Measurements from ENCODE around the gene CRY1.
"Not testable (repeated sequence)": the region's sequence is repeated elsewhere in the genome, so short reads cannot be mapped to it uniquely, and the experiment has no call there.

The CRY1 gene

GRCh38 chr12:107108366-107108765 lies 15.0 kb upstream of the CRY1 start:
- not testable (repeated sequence) for DNase-seq (ENCODE audit: low read depth)

DNA sequence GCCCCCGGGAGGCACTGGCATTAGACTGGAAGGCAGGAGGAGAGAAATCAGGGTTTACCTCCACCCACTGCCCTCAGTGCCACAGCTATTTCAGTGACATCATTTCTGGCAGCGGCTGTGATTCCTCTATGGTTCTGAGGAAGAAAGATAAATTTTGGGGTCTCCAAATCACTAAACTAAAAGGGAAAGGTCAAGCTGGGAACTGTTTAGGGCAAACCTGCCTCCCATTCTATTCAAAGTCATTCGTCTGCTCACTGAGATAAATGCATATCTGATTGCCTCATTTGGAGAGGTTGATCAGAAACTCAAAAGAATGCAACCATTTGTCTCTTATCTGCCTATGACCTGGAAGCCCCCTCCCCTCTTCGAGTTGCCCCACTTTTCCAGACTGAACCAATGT lies 14.0 kb upstream of the CRY1 start:
- no peak for DNase-seq (ENCODE audit: low read depth)

- no peak for DNase-seq (ENCODE audit: low read depth)
Measured at GRCh38 chr12:107106241-107107025, 13.1 kb upstream of the CRY1 start.

GRCh38 chr12:107105410-107105703 lies 12.0 kb upstream of the CRY1 start:
- DNase-seq (ENCODE audit: low read depth), result no peak

- no peak for DNase-seq (ENCODE audit: low read depth)
Measured at GRCh38 chr12:107103516-107103915, 10.2 kb upstream of the CRY1 start.

DNA sequence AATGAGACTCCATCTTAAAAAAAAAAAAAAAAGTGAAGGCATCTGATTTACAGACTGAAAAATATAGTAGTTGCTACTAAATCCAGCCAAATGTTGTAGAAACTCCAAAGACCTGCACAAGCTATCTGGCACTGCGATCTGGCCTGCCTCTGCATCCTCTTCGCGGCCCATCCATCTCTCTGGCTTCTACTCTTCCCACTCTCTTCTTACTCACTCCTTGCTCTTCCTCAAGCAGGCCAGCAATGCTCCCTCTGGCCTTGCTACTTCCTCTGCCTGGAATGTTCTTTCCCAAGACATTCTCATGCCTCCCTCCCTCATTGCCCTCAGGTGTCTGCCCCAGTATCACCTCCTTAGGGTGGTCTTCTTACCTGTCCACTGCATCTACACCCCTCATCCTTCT lies 9.7 kb upstream of the CRY1 start:
- DNase-seq (ENCODE audit: low read depth), result no peak

DNA sequence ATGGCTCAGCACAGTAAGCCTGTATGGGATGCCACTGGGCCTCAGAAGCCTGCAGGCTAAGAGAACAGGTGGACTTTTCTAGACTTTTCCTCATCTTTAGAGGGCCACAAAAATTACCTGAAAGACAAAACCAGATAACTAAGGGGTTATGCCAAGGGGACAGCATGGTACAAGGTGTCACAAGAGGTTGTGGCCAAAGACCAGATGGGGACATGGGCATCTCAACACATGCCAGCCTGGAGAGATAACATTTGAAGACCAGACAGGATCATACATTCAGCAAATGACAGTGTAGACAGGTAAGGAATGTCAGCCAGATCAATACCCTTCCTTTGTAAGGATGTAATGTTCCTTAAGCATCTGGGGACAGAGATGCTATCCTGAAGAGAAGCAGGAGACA lies 8.9 kb upstream of the CRY1 start:
- no peak for DNase-seq (ENCODE audit: low read depth)

- no peak for DNase-seq (ENCODE audit: low read depth)
Measured at GRCh38 chr12:107101651-107102050, 8.3 kb upstream of the CRY1 start.

DNA sequence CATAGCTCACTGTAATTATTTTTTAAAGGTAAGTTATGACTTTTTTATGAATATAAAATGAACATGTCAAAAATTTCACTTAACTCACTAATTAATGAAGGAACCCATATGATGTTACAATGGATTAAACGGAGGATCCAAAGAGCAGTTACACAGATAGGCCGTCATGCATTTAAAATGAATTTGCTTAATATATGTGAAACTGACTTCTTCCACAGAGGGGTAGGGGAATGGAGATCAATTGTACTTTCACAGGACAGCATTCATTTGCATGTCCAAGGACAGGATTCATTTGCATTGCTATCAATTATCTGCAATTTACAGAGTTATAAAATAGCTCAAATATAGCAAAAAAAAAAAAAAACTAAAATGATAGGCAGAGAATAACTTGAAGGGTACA lies 6.6 kb upstream of the CRY1 start:
- no peak for DNase-seq (ENCODE audit: low read depth)

- no peak for DNase-seq (ENCODE audit: low read depth)
Measured at GRCh38 chr12:107096571-107096970, 3.2 kb upstream of the CRY1 start.

- no peak for DNase-seq (ENCODE audit: low read depth)
Measured at GRCh38 chr12:107094183-107094448, 767 bp upstream of the CRY1 start.

GRCh38 chr12:107092669-107093416 lies 506 bp downstream of the CRY1 start:
- DNase-seq (ENCODE audit: low read depth), result peak; percentile 69

DNA sequence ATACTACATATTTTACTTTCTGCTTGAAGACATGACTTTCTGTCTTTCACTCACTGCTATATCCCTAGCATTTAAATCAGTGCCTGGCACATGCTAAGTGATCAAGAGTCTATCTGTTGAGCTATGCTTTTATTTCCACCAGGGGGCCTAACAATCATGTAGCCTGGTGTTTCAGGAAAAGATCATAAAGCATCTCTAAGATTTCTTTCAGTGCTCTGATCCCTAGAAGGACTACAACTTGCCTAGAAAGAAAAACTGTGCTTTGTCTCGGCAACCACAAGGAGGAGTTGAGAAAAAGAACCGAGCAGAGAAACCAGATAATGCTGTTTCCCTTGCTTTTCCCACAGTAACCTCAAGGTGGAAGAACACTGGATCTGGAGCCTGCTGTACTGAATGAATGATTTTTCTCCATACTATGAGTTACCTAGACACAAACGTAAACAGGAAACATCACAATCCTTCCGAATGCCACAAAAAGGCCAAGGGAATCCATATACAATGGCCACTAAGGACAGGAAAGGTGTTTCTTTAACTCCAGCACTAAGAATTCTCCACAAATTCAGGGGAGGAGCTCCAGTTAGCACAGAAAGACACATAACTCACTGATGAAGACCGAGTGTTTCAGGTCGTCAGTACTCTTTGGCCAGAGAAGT lies 1.2 kb downstream of the CRY1 start:
- peak; percentile 13 for DNase-seq (ENCODE audit: low read depth)

GRCh38 chr12:107091381-107091780 lies 2.0 kb downstream of the CRY1 start:
- DNase-seq (ENCODE audit: low read depth), result no peak

GRCh38 chr12:107090711-107091110 lies 2.6 kb downstream of the CRY1 start:
- DNase-seq (ENCODE audit: low read depth), result no peak

- DNase-seq (ENCODE audit: low read depth), result no peak
Measured at GRCh38 chr12:107088912-107089311, 4.4 kb downstream of the CRY1 start.

GRCh38 chr12:107086314-107086713 lies 7.0 kb downstream of the CRY1 start:
- no peak for DNase-seq (ENCODE audit: low read depth)

GRCh38 chr12:107081778-107082177 lies 11.6 kb downstream of the CRY1 start:
- DNase-seq (ENCODE audit: low read depth), result no peak

DNA sequence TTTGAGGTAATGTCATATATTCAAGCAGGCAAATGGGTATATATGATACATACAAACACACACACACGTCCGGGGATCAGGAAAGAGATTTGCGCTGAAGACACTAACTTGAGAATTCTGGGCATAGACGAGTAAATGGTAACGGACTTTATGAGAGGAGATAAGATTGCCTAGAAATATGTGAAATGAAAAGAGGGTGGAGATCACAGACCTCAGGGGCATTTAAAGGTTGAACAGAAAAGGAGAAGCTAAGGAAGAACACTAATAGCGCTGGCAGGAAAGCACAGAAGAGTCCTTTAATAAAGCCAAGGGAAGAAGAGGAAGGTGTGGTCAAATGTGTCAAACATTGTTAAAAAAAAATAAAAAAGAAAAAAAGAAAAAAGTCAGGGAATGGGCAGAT lies 13.1 kb downstream of the CRY1 start:
- DNase-seq (ENCODE audit: low read depth), result no peak

DNA sequence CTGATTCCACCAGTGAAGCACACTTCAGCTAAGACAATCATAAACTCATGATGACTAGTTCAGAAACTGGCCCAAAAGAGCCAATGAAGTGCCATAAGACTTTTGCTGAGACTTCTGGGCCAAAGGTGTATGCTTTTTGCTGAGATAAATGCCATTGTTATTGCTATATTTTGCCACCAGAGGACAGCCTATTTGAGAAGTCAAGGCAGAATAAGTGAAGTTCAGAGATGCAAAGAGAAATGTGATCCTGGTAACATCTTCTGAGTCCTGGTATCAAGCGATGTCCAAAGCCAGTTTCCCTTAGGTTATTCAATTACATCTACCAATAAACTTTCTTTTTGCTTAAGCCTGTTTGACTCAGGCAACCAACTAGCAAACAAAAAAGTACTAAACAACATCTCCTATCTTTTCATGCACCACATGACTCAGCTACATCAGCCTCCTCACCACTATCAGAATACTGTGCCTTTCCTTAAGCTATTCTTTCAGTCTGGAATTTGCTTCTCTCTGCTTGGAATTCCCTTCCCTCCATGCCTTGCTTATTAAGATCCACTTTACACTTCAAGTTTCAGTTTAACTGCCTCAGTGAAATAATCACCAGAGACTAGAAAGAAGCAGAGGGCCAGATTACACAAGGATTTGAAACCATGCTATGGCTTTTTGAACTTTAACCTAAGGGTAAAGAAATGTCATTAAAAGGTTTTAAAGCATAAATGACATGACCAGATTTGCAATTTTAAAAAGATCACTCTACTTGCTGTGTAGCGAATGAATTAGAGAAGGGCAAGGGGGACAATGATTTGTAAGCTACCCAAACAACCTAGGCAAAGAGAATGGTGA lies 14.0 kb downstream of the CRY1 start:
- no peak for DNase-seq (ENCODE audit: low read depth)

DNA sequence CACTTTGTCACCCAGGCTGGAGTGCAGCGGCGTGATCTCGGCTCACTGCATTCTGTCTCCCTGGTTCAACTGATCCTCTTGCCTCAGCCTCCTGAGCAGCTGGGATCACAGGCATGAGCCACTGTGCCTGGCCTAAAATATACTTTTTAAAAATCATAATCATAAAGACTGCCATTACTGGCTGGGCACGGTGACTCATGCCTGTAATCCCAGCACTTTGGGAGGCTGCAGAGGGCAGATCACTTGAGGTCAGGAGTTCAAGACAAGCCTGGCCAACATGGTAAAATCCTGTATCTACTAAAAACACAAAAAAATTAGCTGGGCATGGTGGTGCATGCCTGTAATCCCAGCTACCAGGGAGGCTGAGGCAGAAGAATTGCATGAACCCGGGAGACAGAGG lies 20.1 kb downstream of the CRY1 start:
- not testable (repeated sequence) for DNase-seq (ENCODE audit: low read depth)

GRCh38 chr12:107066691-107067090 lies 26.7 kb downstream of the CRY1 start:
- DNase-seq (ENCODE audit: low read depth), result no peak

DNA sequence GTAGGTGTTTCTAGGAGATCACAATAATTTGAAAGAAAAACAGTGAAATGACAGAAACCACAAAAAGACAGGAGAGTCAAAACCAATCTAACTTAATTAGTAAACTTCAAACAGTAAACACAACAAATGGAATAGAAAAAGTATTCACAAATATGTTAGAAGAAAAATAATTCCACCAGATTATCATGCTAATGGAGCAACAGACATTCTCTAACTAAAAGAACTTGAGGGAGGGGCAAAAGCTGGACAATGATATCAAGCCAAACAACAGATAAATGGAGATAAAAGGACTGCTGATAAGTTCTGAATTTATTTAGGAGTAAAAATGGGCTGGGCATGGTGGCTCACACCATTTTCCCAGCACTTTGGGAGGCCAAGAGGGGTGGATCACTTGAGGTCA lies 28.7 kb downstream of the CRY1 start:
- no peak for DNase-seq (ENCODE audit: low read depth)
